ENCODE data around the gene CLCN3. TPM values are rescaled to one million over a fixed set of nuclear protein-coding genes. Genes with fewer than 3 reads are reported as not detected.
A peak's percentile ranks its signal among the peaks of the same experiment; 100 is the strongest.
"Not testable (repeated sequence)": the region's sequence is repeated elsewhere in the genome, so short reads cannot be mapped to it uniquely, and the experiment has no call there.

The CLCN3 gene
- total RNA-seq, 1 donor from 2014 or later, result 43.1 TPM

- no peak for DNase-seq
Measured at GRCh38 chr4:169657470-169658107, 37.2 kb downstream of the CLCN3 start.

- no peak for DNase-seq
Measured at GRCh38 chr4:169658196-169658595, 37.8 kb downstream of the CLCN3 start.

GRCh38 chr4:169658975-169659715, 38.8 kb downstream of the CLCN3 start:
- no peak for DNase-seq

GRCh38 chr4:169659716-169660670, 39.6 kb downstream of the CLCN3 start:
- DNase-seq, result peak; percentile 96

GRCh38 chr4:169660929-169661328, 40.6 kb downstream of the CLCN3 start:
- no peak for DNase-seq

- DNase-seq, result no peak
Measured at GRCh38 chr4:169661761-169662160, 41.4 kb downstream of the CLCN3 start.

GRCh38 chr4:169662206-169662605, 41.8 kb downstream of the CLCN3 start:
- no peak for DNase-seq

GRCh38 chr4:169663402-169663801, 43.0 kb downstream of the CLCN3 start:
- DNase-seq, result no peak

- DNase-seq, result no peak
Measured at GRCh38 chr4:169663831-169664230, 43.5 kb downstream of the CLCN3 start.

GRCh38 chr4:169664615-169665014, 44.2 kb downstream of the CLCN3 start:
- DNase-seq, result no peak

- no peak for DNase-seq
Measured at GRCh38 chr4:169665046-169665737, 44.8 kb downstream of the CLCN3 start.

GRCh38 chr4:169668069-169668721, 47.8 kb downstream of the CLCN3 start:
- DNase-seq, result no peak

GRCh38 chr4:169675825-169676224, 55.4 kb downstream of the CLCN3 start:
- DNase-seq, result no peak

GRCh38 chr4:169677150-169677748, 56.9 kb downstream of the CLCN3 start:
- no peak for DNase-seq

- DNase-seq, result not testable (repeated sequence)
Measured at GRCh38 chr4:169678486-169678885, 58.1 kb downstream of the CLCN3 start.

- DNase-seq, result not testable (repeated sequence)
Measured at GRCh38 chr4:169678951-169679591, 58.7 kb downstream of the CLCN3 start.

- DNase-seq, result peak; percentile 26
Measured at GRCh38 chr4:169682372-169683047, 62.1 kb downstream of the CLCN3 start.

- no peak for DNase-seq
Measured at GRCh38 chr4:169689681-169690080, 69.3 kb downstream of the CLCN3 start.

- no peak for DNase-seq
Measured at GRCh38 chr4:169690787-169691186, 70.4 kb downstream of the CLCN3 start.

GRCh38 chr4:169698331-169698730, 78.0 kb downstream of the CLCN3 start:
- no peak for DNase-seq

Data from skin of body (tissue), 2 donors.